Body of pancreas (tissue), 4 donors: ENCODE results near the gene LILRA1.

Experiments
- POLR2A ChIP-seq, 3 donors: fragments of 450-650 bp; IDR thresholded peaks; one replicate each; pipeline ENCODE4 v1.6.1; 2016; ENCODE audit warnings: antibody characterized with exemption in 3 of 3, mild to moderate bottlenecking in 2 of 3
- TF ChIP-seq, protein P1 (sequence below), 7 experiments: fragments of 450-650 bp in 4 of 7; fragments of 200-600 bp in 3 of 7; sonication (generic) in 3 of 7; IDR thresholded peaks; one replicate each; pipeline ENCODE4 v1.5.1; 2016 to 2019; ENCODE audit warnings: antibody characterized with exemption in 7 of 7

- TF ChIP-seq, protein P1, sequence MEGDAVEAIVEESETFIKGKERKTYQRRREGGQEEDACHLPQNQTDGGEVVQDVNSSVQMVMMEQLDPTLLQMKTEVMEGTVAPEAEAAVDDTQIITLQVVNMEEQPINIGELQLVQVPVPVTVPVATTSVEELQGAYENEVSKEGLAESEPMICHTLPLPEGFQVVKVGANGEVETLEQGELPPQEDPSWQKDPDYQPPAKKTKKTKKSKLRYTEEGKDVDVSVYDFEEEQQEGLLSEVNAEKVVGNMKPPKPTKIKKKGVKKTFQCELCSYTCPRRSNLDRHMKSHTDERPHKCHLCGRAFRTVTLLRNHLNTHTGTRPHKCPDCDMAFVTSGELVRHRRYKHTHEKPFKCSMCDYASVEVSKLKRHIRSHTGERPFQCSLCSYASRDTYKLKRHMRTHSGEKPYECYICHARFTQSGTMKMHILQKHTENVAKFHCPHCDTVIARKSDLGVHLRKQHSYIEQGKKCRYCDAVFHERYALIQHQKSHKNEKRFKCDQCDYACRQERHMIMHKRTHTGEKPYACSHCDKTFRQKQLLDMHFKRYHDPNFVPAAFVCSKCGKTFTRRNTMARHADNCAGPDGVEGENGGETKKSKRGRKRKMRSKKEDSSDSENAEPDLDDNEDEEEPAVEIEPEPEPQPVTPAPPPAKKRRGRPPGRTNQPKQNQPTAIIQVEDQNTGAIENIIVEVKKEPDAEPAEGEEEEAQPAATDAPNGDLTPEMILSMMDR (IDR thresholded peaks at IDR 0.05) = no peak
- TF ChIP-seq POLR2A (IDR thresholded peaks at IDR 0.05) = no peak
These were observed 39.4 kb upstream of the LILRA1 start for GRCh38 chr19:54554006-54554405.
